Activated T-cell treated with anti-CD3 and anti-CD28 coated beads for 48 hours (primary cell): ENCODE results near the gene AK8.
"Not testable (repeated sequence)": the region's sequence is repeated elsewhere in the genome, so short reads cannot be mapped to it uniquely, and the experiment has no call there.

ENCODE experiments used
- DNase-seq: peaks from one replicate; pipeline ENCODE4 v3.0.0-alpha.2; 2020; ENCODE audit warnings: low read depth

Gene AK8

GRCh38 chr9:132711846-132712245 lies 166.2 kb downstream of the AK8 start:
- DNase-seq, result no peak

GRCh38 chr9:132711152-132711551 lies 166.9 kb downstream of the AK8 start:
- DNase-seq, result not testable (repeated sequence)

GRCh38 chr9:132710333-132710732 lies 167.8 kb downstream of the AK8 start:
- DNase-seq, result no peak

GRCh38 chr9:132708769-132709430 lies 169.2 kb downstream of the AK8 start:
- no peak for DNase-seq

GRCh38 chr9:132708239-132708638 lies 169.8 kb downstream of the AK8 start:
- DNase-seq, result no peak

- DNase-seq, result no peak
These were observed 174.7 kb downstream of the AK8 start for GRCh38 chr9:132703336-132703735.

GRCh38 chr9:132702254-132702653 lies 175.8 kb downstream of the AK8 start:
- no peak for DNase-seq

GRCh38 chr9:132699956-132700355 lies 178.1 kb downstream of the AK8 start:
- no peak for DNase-seq

- no peak for DNase-seq
These were observed 179.1 kb downstream of the AK8 start for GRCh38 chr9:132698989-132699388.

- no peak for DNase-seq
These were observed 180.9 kb downstream of the AK8 start for GRCh38 chr9:132697230-132697629.

GRCh38 chr9:132694144-132694543 lies 183.9 kb downstream of the AK8 start:
- no peak for DNase-seq

GRCh38 chr9:132690696-132691095 lies 187.4 kb downstream of the AK8 start:
- no peak for DNase-seq

GRCh38 chr9:132683873-132684272 lies 194.2 kb downstream of the AK8 start:
- no peak for DNase-seq

GRCh38 chr9:132681561-132681960 lies 196.5 kb downstream of the AK8 start:
- no peak for DNase-seq

GRCh38 chr9:132679946-132680625 lies 198.0 kb downstream of the AK8 start:
- DNase-seq, result no peak

- DNase-seq, result no peak
These were observed 200.1 kb downstream of the AK8 start for GRCh38 chr9:132677976-132678375.
